Activated CD4-positive, alpha-beta memory T cell treated with anti-CD3 and anti-CD28 coated beads, Interleukin-2, amount 10 ng/mL, durations not matched to agents 7 days and 5 days (primary cell): Measurements from ENCODE around the gene FIGNL2. TPM values are rescaled to one million over a fixed set of nuclear protein-coding genes. Genes with fewer than 3 reads are reported as not detected.

Source experiments
- CTCF ChIA-PET: fragments of 350-600 bp; sonication (Branson Sonifier 250); formaldehyde crosslinking; loops from one replicate; lab custom pipeline; 2021; ENCODE audit warnings: antibody characterized with exemption, inconsistent platforms; lab: Charles Lee
- POLR2A ChIA-PET: fragments of 350-600 bp; sonication (Branson Sonifier 250); formaldehyde crosslinking; loops from one replicate; lab custom pipeline; 2021; ENCODE audit warnings: antibody characterized with exemption; lab: Charles Lee
- DNase-seq: peaks from one replicate; pipeline ENCODE4 v3.0.0-alpha.2; 2020
- H3K27ac Mint-ChIP-seq: one replicate; pipeline ENCODE4 v1.8.0; 2021; ENCODE audit warnings: mild to moderate bottlenecking, mixed read lengths
- H3K27me3 Mint-ChIP-seq: one replicate; pipeline ENCODE4 v1.8.0; 2021; ENCODE audit warnings: mixed read lengths
- H3K36me3 Mint-ChIP-seq: one replicate; pipeline ENCODE4 v1.8.0; 2021; ENCODE audit warnings: low read depth, mixed read lengths
- H3K4me1 Mint-ChIP-seq: one replicate; pipeline ENCODE4 v1.8.0; 2021; ENCODE audit warnings: mixed read lengths
- H3K4me3 Mint-ChIP-seq: one replicate; pipeline ENCODE4 v1.8.0; 2021; ENCODE audit warnings: mild to moderate bottlenecking, mixed read lengths
- H3K9me3 Mint-ChIP-seq: one replicate; pipeline ENCODE4 v1.8.0; 2021; ENCODE audit warnings: mixed read lengths
- total RNA-seq, 2 experiments: library from RNA; stranded (reverse); gene quantifications; one replicate each; pipeline ENCODE4 v1.2.3, GENCODE V29; 2021

The FIGNL2 gene
- total RNA-seq, 2 experiments from 2014 or later: 0.23 to 0.33 TPM

- no peaks in the 10 kb centered on the region for H3K36me3 Mint-ChIP-seq
- H3K4me1 Mint-ChIP-seq: peaks cover 16% of the 10 kb centered on the region
- no peaks in the 10 kb centered on the region for H3K9me3 Mint-ChIP-seq
- POLR2A ChIA-PET: no interaction called here
- H3K27me3 Mint-ChIP-seq: peaks cover 16% of the 10 kb centered on the region
- H3K27ac Mint-ChIP-seq: no peak overlapping the region
- peak overlapping the region; percentile 32 for H3K4me3 Mint-ChIP-seq
- DNase-seq: no peak
- CTCF ChIA-PET: no interaction called here
These were observed 26.3 kb downstream of the FIGNL2 start for GRCh38 chr12:51822261-51822616.

DNA sequence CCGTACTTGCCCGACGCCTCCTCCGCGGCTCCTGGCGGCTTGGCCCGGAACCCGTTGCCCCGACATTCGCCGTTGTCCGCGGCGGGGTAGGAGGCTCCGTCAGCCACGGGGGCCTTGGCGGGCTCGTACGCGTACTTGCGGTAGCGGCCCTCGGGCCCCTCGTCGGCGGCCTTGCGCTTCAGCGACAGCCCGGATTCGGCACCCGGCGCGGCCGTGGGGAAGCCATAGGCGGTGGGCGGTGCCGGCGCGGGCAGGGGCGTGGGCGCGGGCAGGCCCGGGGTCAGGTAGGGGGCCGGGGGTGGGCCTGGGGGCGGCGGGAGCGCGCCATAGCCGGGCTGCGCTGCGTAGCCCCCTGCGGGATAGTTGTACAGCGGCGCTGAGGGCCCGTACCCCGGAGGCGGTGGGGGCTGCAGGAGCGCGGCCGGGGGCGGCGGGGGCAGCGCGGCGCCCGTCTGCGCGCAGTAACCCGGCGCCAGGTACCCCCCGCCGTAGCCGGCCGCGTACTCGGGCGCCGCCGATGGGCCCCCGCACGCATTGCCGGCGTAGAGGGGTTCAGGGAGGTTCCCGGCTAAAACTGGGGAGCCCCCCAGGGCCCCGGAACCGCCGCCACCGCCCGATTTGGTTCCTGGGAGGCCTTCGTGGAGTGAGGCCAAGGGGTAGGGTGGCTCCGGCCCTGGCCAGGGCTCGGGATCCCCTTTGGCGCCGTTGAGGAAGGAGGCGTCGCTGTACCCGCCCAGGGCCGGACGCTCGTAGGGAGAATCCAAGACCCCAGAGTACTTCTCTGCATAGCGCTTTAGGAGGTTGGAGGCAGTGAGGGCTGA lies 26.9 kb downstream of the FIGNL2 start:
- CTCF ChIA-PET: interaction anchor here (0.8 to 1.3 kb wide), 3 partner anchors 54 to 403 kb away, joined by 3 to 4 read pairs (median 3); no protein-coding TSS in a partner anchor
- Mint-ChIP-seq H3K4me3 (peak overlapping the region; percentile 32), H3K27me3 (peaks cover 21% of the 10 kb centered on the region), H3K9me3 (no peaks in the 10 kb centered on the region), H3K4me1 (peaks cover 12% of the 10 kb centered on the region), H3K36me3 (no peaks in the 10 kb centered on the region), H3K27ac (no peak overlapping the region)
- POLR2A ChIA-PET: interaction anchor here (1.1 kb wide), 2 partner anchors 248 to 603 kb away, joined by 3 read pairs; partner anchors contain the start of gene ATG101
- peak; percentile 37 for DNase-seq

DNA sequence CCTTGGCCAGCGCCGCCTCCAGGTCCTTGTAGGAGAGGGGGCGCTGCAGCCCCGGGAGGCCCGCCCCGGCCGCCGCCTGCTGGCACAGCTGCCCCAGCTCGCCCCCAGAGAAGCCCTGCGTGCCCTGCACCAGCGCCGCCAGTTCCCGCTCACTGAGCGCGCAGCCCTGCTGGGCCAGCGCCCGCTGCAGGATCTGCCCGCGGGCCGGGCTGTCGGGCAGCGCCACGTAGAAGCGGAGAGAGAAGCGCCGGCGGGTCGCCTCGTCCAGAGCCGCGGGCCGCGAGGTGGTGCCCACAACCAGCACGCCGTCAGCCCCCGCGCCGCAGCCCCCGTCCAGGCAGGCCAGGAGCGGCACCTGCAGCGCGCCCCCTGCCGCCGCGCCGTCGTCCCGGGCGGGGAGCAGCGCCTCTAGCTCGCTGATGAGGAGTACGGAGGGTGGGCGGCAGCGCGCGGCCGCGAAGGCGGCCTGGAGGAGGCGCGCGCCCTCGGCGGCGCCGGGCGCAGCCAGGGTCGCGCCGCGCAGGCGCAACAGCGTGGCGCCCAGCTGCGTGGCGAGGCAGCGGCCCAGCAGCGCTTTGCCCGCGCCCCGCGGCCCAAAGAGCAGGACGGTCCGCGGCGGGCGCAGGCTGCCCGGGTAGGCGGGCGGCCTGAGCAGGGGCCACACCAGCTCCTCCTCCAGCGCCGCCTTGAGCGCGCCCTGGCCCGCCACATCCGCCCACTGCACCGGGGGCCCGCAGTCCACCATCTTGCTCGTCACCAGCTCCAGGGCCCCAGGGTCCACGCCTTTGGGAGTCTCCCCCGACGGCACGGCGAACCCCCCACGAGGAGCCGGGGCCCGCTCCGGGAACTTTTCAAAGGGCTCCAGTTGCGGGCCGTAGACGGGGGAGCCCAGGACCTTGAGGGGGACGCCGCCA lies 27.7 kb downstream of the FIGNL2 start:
- H3K27me3 Mint-ChIP-seq: peaks cover 30% of the 10 kb centered on the region
- no peak overlapping the region for H3K27ac Mint-ChIP-seq

GRCh38 chr12:51819736-51820525 lies 28.6 kb downstream of the FIGNL2 start:
- DNase-seq: no peak
- Mint-ChIP-seq H3K36me3 (no peaks in the 10 kb centered on the region), H3K27me3 (peaks cover 38% of the 10 kb centered on the region), H3K27ac (no peak overlapping the region), H3K4me1 (peaks cover 15% of the 10 kb centered on the region), H3K9me3 (no peaks in the 10 kb centered on the region), H3K4me3 (peak overlapping the region; percentile 61)
- ChIA-PET CTCF (interaction anchor here (0.5 to 1.5 kb wide), 8 partner anchors 10 to 399 kb away, joined by 3 to 5 read pairs (median 4); no protein-coding TSS in a partner anchor), POLR2A (interaction anchor here (1.0 to 1.6 kb wide), 4 partner anchors 11 to 602 kb away, joined by 3 to 8 read pairs (median 3); no protein-coding TSS in a partner anchor)

More for the DNA sequence above, 27.7 kb downstream of the FIGNL2 start:
- Mint-ChIP-seq H3K4me1 (peaks cover 9% of the 10 kb centered on the region), H3K4me3 (peak overlapping the region; percentile 61), H3K36me3 (no peaks in the 10 kb centered on the region), H3K9me3 (no peaks in the 10 kb centered on the region)
- CTCF ChIA-PET: interaction anchor here (0.5 to 1.5 kb wide), 10 partner anchors 9 to 402 kb away, joined by 3 to 5 read pairs (median 4); no protein-coding TSS in a partner anchor
- peak; percentile 67 for DNase-seq
- POLR2A ChIA-PET: interaction anchor here (1.0 to 1.6 kb wide), 4 partner anchors 10 to 602 kb away, joined by 3 to 8 read pairs (median 3); partner anchors contain the start of gene ATG101

DNA sequence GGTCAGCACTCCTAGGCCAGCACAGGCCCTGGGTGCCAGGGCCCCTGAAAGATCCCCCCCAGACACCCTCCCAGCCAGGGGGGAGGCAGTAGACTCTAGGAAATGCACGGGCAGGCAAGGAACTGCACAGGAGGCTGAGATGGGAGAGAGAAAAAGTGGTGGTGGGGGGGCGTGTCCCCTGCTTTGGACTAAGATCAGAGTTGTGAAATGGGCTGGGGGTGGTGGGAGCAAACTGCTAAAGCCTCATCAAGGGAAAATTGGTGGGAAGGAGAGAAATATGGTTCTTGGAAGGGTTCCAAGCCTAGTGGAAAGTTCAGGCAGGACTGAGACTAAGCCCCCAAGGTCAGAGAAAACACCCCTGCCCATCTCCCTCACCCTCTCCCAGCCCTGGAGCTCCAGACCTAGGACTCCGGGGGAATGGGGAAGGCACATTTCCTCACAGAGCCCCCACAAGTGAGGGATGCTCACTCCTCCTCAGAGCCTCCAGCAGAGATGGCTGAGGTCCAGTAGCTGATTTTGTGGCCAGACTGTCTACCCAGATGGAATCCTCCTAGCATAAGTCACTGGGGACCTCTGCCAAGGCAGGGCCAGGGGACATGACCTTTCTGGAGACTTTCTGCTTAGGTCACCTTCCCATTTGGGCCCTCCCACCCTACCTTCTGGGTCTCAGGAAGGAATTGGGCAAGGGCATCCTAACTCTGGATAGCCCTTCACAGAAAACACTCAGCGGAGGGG lies 29.8 kb downstream of the FIGNL2 start:
- H3K27me3 Mint-ChIP-seq: peaks cover 38% of the 10 kb centered on the region
- H3K4me3 Mint-ChIP-seq: no peak overlapping the region
- H3K9me3 Mint-ChIP-seq: no peaks in the 10 kb centered on the region
- no peak for DNase-seq
- H3K27ac Mint-ChIP-seq: no peak overlapping the region
- no peaks in the 10 kb centered on the region for H3K36me3 Mint-ChIP-seq
- POLR2A ChIA-PET: interaction anchor here (1.4 kb wide), 1 partner anchor 14 kb away, joined by 3 read pairs; no protein-coding TSS in a partner anchor
- CTCF ChIA-PET: interaction anchor here (0.9 kb wide), 1 partner anchor 33 kb away, joined by 5 read pairs; no protein-coding TSS in a partner anchor
- H3K4me1 Mint-ChIP-seq: peaks cover 14% of the 10 kb centered on the region

- CTCF ChIA-PET: interaction anchor here (1.2 kb wide), 1 partner anchor 57 kb away, joined by 3 read pairs; no protein-coding TSS in a partner anchor
- no peak overlapping the region for H3K27ac Mint-ChIP-seq
- peaks cover 12% of the 10 kb centered on the region for H3K4me1 Mint-ChIP-seq
- H3K27me3 Mint-ChIP-seq: peaks cover 35% of the 10 kb centered on the region
- no peak overlapping the region for H3K4me3 Mint-ChIP-seq
- H3K9me3 Mint-ChIP-seq: no peaks in the 10 kb centered on the region
- H3K36me3 Mint-ChIP-seq: no peaks in the 10 kb centered on the region
- POLR2A ChIA-PET: no interaction called here
- no peak for DNase-seq
These were observed 30.4 kb downstream of the FIGNL2 start for GRCh38 chr12:51818086-51818485.

- no peaks in the 10 kb centered on the region for H3K9me3 Mint-ChIP-seq
- DNase-seq: no peak
- no peaks in the 10 kb centered on the region for H3K36me3 Mint-ChIP-seq
- ChIA-PET CTCF (interaction anchor here (1.2 kb wide), 1 partner anchor 58 kb away, joined by 3 read pairs; no protein-coding TSS in a partner anchor), POLR2A (no interaction called here)
- no peak overlapping the region for H3K27ac Mint-ChIP-seq
- no peak overlapping the region for H3K4me3 Mint-ChIP-seq
- H3K4me1 Mint-ChIP-seq: peaks cover 12% of the 10 kb centered on the region
- peaks cover 33% of the 10 kb centered on the region for H3K27me3 Mint-ChIP-seq
These were observed 31.2 kb downstream of the FIGNL2 start for GRCh38 chr12:51817027-51817953.

DNA sequence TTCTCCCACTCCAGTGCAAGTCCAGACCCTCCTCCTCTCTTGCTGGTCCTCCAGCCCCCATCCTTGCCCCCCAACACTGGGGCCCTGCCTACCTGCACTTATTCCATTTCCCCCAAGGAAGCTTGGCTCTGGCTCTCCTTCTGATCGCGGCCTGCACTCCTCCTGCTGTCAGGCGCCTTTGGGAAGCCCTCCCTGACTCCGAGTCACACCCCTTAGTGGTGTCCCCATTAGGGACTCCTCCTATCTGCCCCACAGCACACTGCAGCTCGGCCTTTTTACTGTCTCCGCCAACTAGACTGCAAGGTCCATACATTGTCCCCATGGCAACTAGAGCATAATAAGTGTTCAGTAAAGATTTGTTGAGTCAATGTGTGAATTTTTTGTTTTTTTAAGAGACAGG lies 32.9 kb downstream of the FIGNL2 start:
- Mint-ChIP-seq H3K36me3 (no peaks in the 10 kb centered on the region), H3K4me1 (peaks cover 12% of the 10 kb centered on the region), H3K27me3 (peaks cover 33% of the 10 kb centered on the region), H3K9me3 (no peaks in the 10 kb centered on the region), H3K4me3 (peak overlapping the region; percentile 54), H3K27ac (no peak overlapping the region)
- ChIA-PET CTCF (interaction anchor here (1.3 to 2.8 kb wide), 3 partner anchors 8 to 395 kb away, joined by 3 to 16 read pairs (median 4); no protein-coding TSS in a partner anchor), POLR2A (interaction anchor here (0.6 kb wide), 1 partner anchor 18 kb away, joined by 3 read pairs; no protein-coding TSS in a partner anchor)
- DNase-seq: no peak

- H3K4me3 Mint-ChIP-seq: peak overlapping the region; percentile 54
- peaks cover 30% of the 10 kb centered on the region for H3K27me3 Mint-ChIP-seq
- H3K36me3 Mint-ChIP-seq: no peaks in the 10 kb centered on the region
- H3K4me1 Mint-ChIP-seq: peaks cover 6% of the 10 kb centered on the region
- no peak overlapping the region for H3K27ac Mint-ChIP-seq
- ChIA-PET POLR2A (interaction anchor here (1.4 kb wide), 1 partner anchor 9 kb away, joined by 7 read pairs; no protein-coding TSS in a partner anchor), CTCF (interaction anchor here (0.7 to 2.8 kb wide), 9 partner anchors 7 to 398 kb away, joined by 3 to 16 read pairs (median 3); no protein-coding TSS in a partner anchor)
- H3K9me3 Mint-ChIP-seq: no peaks in the 10 kb centered on the region
- DNase-seq: peak; percentile 68
These were observed 34.0 kb downstream of the FIGNL2 start for GRCh38 chr12:51814311-51815088.

- peaks cover 6% of the 10 kb centered on the region for H3K4me1 Mint-ChIP-seq
- ChIA-PET CTCF (interaction anchor here (0.7 to 2.8 kb wide), 8 partner anchors 10 to 397 kb away, joined by 3 to 16 read pairs (median 4); no protein-coding TSS in a partner anchor), POLR2A (interaction anchor here (1.4 kb wide), 1 partner anchor 10 kb away, joined by 7 read pairs; no protein-coding TSS in a partner anchor)
- peaks cover 30% of the 10 kb centered on the region for H3K27me3 Mint-ChIP-seq
- no peak for DNase-seq
- H3K9me3 Mint-ChIP-seq: no peaks in the 10 kb centered on the region
- H3K27ac Mint-ChIP-seq: no peak overlapping the region
- no peaks in the 10 kb centered on the region for H3K36me3 Mint-ChIP-seq
- H3K4me3 Mint-ChIP-seq: peak overlapping the region; percentile 40
These were observed 34.6 kb downstream of the FIGNL2 start for GRCh38 chr12:51813931-51814310.
